Measurements from ENCODE around the gene IRF4.

Gene IRF4

GRCh38 chr6:357261-357790 is 34.2 kb upstream of the IRF4 start:
- Histone ChIP-seq H3K4me2 (ENCODE audit: low read depth, low read length) (no peak overlapping the region), H3K4me1 (ENCODE audit: low read length) (no peaks in the 10 kb centered on the region), H3F3A (ENCODE audit: insufficient read depth, low read length) (no peaks in the 10 kb centered on the region), H3K9me3 (replicated peaks; ENCODE audit: insufficient read depth, low read length) (no peaks in the 10 kb centered on the region), H3K9me2 (replicated peaks; ENCODE audit: insufficient read depth, low read length) (no peaks in the 10 kb centered on the region), H3K27me3 (replicated peaks; ENCODE audit: insufficient read depth, low read length) (no peaks in the 10 kb centered on the region), H4K20me1 (ENCODE audit: insufficient read depth, low read length) (no peaks in the 10 kb centered on the region), H3K36me3 (replicated peaks; ENCODE audit: insufficient read depth, low read length) (no peaks in the 10 kb centered on the region; the same call in 1 of the 2 replicates), H3K79me2 (ENCODE audit: low read length) (no peaks in the 10 kb centered on the region), H3K9ac (ENCODE audit: low read length) (no peak overlapping the region), H3K27ac (ENCODE audit: low read length) (no peak overlapping the region), H3K4me3 (ENCODE audit: low read length) (no peak overlapping the region), H2AFZ (ENCODE audit: low read length) (no peak overlapping the region)
- TF ChIP-seq, protein P1, sequence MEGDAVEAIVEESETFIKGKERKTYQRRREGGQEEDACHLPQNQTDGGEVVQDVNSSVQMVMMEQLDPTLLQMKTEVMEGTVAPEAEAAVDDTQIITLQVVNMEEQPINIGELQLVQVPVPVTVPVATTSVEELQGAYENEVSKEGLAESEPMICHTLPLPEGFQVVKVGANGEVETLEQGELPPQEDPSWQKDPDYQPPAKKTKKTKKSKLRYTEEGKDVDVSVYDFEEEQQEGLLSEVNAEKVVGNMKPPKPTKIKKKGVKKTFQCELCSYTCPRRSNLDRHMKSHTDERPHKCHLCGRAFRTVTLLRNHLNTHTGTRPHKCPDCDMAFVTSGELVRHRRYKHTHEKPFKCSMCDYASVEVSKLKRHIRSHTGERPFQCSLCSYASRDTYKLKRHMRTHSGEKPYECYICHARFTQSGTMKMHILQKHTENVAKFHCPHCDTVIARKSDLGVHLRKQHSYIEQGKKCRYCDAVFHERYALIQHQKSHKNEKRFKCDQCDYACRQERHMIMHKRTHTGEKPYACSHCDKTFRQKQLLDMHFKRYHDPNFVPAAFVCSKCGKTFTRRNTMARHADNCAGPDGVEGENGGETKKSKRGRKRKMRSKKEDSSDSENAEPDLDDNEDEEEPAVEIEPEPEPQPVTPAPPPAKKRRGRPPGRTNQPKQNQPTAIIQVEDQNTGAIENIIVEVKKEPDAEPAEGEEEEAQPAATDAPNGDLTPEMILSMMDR (IDR thresholded peaks at IDR 0.05; ENCODE audit: low read length) = no peak
- TF ChIP-seq EZH2phosphoT487 (IDR thresholded peaks at IDR 0.05; ENCODE audit: low read length) (no peak), EZH2 (optimal IDR thresholded peaks at IDR 0.05; ENCODE audit: low read depth, low read length) (no peak)
- no peak for DNase-seq

DNA sequence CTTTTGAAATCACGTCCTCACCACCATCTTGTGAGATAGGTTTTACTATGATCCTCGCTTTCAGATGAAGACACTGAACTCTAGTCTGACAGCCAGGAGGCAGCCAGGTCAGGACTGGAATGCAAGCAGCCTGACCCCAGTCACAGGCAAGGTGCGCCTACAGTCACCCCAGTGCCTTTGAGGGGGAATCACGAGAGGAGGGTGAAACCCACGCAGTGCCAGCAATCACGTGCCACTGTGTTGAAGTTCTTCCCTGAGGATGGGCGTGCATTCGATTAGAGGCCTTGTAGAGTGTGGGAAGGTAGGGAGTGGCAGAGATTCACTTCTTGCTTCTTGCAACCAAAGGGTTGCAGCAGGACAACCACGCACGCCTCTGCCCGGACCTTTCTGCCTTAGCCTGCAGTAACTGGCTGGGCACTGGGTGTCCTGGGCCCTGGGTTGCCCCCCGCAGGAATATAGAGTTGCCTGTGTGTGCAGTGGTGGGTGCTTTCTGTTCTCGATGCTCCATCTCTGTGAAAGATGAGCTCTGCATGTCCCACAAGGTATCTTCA is 33.7 kb upstream of the IRF4 start:
- no peaks in the 10 kb centered on the region for H3K9me2 ChIP-seq (replicated peaks; ENCODE audit: insufficient read depth, low read length)
- no peak overlapping the region for H3K9ac ChIP-seq (ENCODE audit: low read length)
- no peak overlapping the region for H3K4me2 ChIP-seq (ENCODE audit: low read depth, low read length)
- no peaks in the 10 kb centered on the region for H3F3A ChIP-seq (ENCODE audit: insufficient read depth, low read length)
- no peak overlapping the region for H2AFZ ChIP-seq (ENCODE audit: low read length)
- no peaks in the 10 kb centered on the region for H3K79me2 ChIP-seq (ENCODE audit: low read length)
- H3K36me3 ChIP-seq (replicated peaks; ENCODE audit: insufficient read depth, low read length) = no peaks in the 10 kb centered on the region; the same call in 1 of the 2 replicates
- H3K4me3 ChIP-seq (ENCODE audit: low read length) = no peak overlapping the region
- TF ChIP-seq, protein P1 (IDR thresholded peaks at IDR 0.05; ENCODE audit: low read length) = no peak
- TF ChIP-seq EZH2phosphoT487 (IDR thresholded peaks at IDR 0.05; ENCODE audit: low read length) (no peak), EZH2 (optimal IDR thresholded peaks at IDR 0.05; ENCODE audit: low read depth, low read length) (no peak)
- no peaks in the 10 kb centered on the region for H4K20me1 ChIP-seq (ENCODE audit: insufficient read depth, low read length)
- no peak overlapping the region for H3K27ac ChIP-seq (ENCODE audit: low read length)
- H3K4me1 ChIP-seq (ENCODE audit: low read length) = no peaks in the 10 kb centered on the region
- H3K27me3 ChIP-seq (replicated peaks; ENCODE audit: insufficient read depth, low read length) = no peaks in the 10 kb centered on the region
- no peaks in the 10 kb centered on the region for H3K9me3 ChIP-seq (replicated peaks; ENCODE audit: insufficient read depth, low read length)
- no peak for DNase-seq

- H3K27ac ChIP-seq (ENCODE audit: low read length) = no peak overlapping the region
- no peak overlapping the region for H2AFZ ChIP-seq (ENCODE audit: low read length)
- no peak overlapping the region for H3K4me2 ChIP-seq (ENCODE audit: low read depth, low read length)
- H3K9me3 ChIP-seq (replicated peaks; ENCODE audit: insufficient read depth, low read length) = no peaks in the 10 kb centered on the region
- no peak for DNase-seq
- no peaks in the 10 kb centered on the region for H3K4me1 ChIP-seq (ENCODE audit: low read length)
- no peak overlapping the region for H3K4me3 ChIP-seq (ENCODE audit: low read length)
- no peak overlapping the region for H3K9ac ChIP-seq (ENCODE audit: low read length)
- no peaks in the 10 kb centered on the region for H4K20me1 ChIP-seq (ENCODE audit: insufficient read depth, low read length)
- no peaks in the 10 kb centered on the region for H3K79me2 ChIP-seq (ENCODE audit: low read length)
- TF ChIP-seq EZH2phosphoT487 (IDR thresholded peaks at IDR 0.05; ENCODE audit: low read length) (no peak), EZH2 (optimal IDR thresholded peaks at IDR 0.05; ENCODE audit: low read depth, low read length) (no peak)
- TF ChIP-seq, protein P1 (IDR thresholded peaks at IDR 0.05; ENCODE audit: low read length) = no peak
- H3K9me2 ChIP-seq (replicated peaks; ENCODE audit: insufficient read depth, low read length) = no peaks in the 10 kb centered on the region
- no peaks in the 10 kb centered on the region for H3K36me3 ChIP-seq (replicated peaks; ENCODE audit: insufficient read depth, low read length)
- no peaks in the 10 kb centered on the region for H3K27me3 ChIP-seq (replicated peaks; ENCODE audit: insufficient read depth, low read length)
- H3F3A ChIP-seq (ENCODE audit: insufficient read depth, low read length) = no peaks in the 10 kb centered on the region
Observed at GRCh38 chr6:358432-358831, 33.1 kb upstream of the IRF4 start.

Data from MM.1S (cell line).